DND-41 (cell line): Measurements from ENCODE around the gene AOPEP.

Source experiments
- EZH2 ChIP-seq: IDR thresholded peaks from 3 replicates; pipeline ENCODE4 v1.6.1; 2012; ENCODE audit warnings: borderline replicate concordance, low read depth, mild to moderate bottlenecking, moderate library complexity, low read length, inconsistent platforms; ENCODE audit not compliant: severe bottlenecking
- TF ChIP-seq, protein P1 (sequence below): IDR thresholded peaks from 2 replicates; pipeline ENCODE4 v1.5.1; 2012; ENCODE audit warnings: borderline replicate concordance, low read length, moderate library complexity, mild to moderate bottlenecking; ENCODE audit not compliant: poor library complexity, severe bottlenecking; ENCODE audit errors: extremely low read depth

DNA sequence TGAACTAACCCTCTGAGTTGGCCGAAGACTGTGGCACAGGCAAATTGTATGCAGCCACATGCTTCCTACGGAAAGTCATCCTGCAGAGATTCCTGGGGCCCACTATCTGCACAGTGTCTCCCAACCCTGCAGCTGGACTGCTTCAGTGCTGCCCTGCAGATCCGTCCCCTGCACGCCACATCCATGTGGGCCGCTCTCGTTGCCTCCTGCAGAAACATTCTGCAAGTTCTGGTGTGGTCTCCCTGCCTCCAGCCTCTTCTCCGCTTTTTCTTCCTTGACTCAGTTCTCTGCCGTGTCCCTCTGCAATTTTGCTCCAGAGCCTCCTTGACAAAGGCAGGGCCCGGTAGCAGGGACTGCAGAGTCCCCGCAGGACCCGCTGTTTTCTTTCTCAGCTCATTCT, 249.0 kb downstream of the AOPEP start:
- TF ChIP-seq, protein P1, sequence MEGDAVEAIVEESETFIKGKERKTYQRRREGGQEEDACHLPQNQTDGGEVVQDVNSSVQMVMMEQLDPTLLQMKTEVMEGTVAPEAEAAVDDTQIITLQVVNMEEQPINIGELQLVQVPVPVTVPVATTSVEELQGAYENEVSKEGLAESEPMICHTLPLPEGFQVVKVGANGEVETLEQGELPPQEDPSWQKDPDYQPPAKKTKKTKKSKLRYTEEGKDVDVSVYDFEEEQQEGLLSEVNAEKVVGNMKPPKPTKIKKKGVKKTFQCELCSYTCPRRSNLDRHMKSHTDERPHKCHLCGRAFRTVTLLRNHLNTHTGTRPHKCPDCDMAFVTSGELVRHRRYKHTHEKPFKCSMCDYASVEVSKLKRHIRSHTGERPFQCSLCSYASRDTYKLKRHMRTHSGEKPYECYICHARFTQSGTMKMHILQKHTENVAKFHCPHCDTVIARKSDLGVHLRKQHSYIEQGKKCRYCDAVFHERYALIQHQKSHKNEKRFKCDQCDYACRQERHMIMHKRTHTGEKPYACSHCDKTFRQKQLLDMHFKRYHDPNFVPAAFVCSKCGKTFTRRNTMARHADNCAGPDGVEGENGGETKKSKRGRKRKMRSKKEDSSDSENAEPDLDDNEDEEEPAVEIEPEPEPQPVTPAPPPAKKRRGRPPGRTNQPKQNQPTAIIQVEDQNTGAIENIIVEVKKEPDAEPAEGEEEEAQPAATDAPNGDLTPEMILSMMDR, result no peak
- TF ChIP-seq EZH2, result no peak
